Epithelial cell of prostate (primary cell): Measurements from ENCODE around the gene RPS21.
"Not testable (repeated sequence)": the region's sequence is repeated elsewhere in the genome, so short reads cannot be mapped to it uniquely, and the experiment has no call there.

Experiments used
- DNase-seq: peaks from one replicate; pipeline ENCODE4 v3.0.0-alpha.2; 2011; ENCODE audit warnings: low read depth, low spot score
- H3K27ac ChIP-seq: fragments of 450-650 bp; 2 replicates; pipeline ENCODE4 v1.5.1; 2017; ENCODE audit warnings: mild to moderate bottlenecking

The RPS21 gene

GRCh38 chr20:62363920-62364851 is 22.7 kb upstream of the RPS21 start:
- H3K27ac ChIP-seq = peak overlapping the region; percentile 80
- no peak for DNase-seq

- H3K27ac ChIP-seq = peak overlapping the region; percentile 80
- no peak for DNase-seq
Measured at GRCh38 chr20:62364911-62365736, 21.8 kb upstream of the RPS21 start.

- peak overlapping the region; percentile 80 for H3K27ac ChIP-seq
Measured at GRCh38 chr20:62365814-62366369, 21.0 kb upstream of the RPS21 start.

GRCh38 chr20:62366370-62367135 is 20.4 kb upstream of the RPS21 start:
- DNase-seq = no peak
- H3K27ac ChIP-seq = peak overlapping the region; percentile 80

More at GRCh38 chr20:62365814-62366369, 21.0 kb upstream of the RPS21 start:
- no peak for DNase-seq

- DNase-seq = no peak
- peak within 1 kb of the TSS; percentile 80 for H3K27ac ChIP-seq
Measured at GRCh38 chr20:62367136-62367632, 19.7 kb upstream of the RPS21 start, which contains the start of gene LAMA5. Gene LAMA5 (minus strand): TSS chr20:62367312. CDS start chr20:62367245, 67 bp downstream.

- no peak overlapping the region for H3K27ac ChIP-seq
- no peak for DNase-seq
Measured at GRCh38 chr20:62367633-62368391, 19.1 kb upstream of the RPS21 start.

GRCh38 chr20:62368392-62368975 is 18.4 kb upstream of the RPS21 start:
- DNase-seq = no peak
- no peak overlapping the region for H3K27ac ChIP-seq

GRCh38 chr20:62368976-62369814 is 17.7 kb upstream of the RPS21 start:
- DNase-seq = no peak
- peak overlapping the region; percentile 7 for H3K27ac ChIP-seq

GRCh38 chr20:62369815-62370114 is 17.1 kb upstream of the RPS21 start:
- H3K27ac ChIP-seq = no peak overlapping the region
- DNase-seq = no peak

- H3K27ac ChIP-seq = no peak overlapping the region
- no peak for DNase-seq
Measured at GRCh38 chr20:62370115-62370806, 16.6 kb upstream of the RPS21 start.

- no peak overlapping the region for H3K27ac ChIP-seq
- DNase-seq = no peak
Measured at GRCh38 chr20:62370807-62371587, 15.9 kb upstream of the RPS21 start.

GRCh38 chr20:62371588-62372041 is 15.3 kb upstream of the RPS21 start:
- no peak overlapping the region for H3K27ac ChIP-seq
- DNase-seq = no peak

GRCh38 chr20:62372042-62372993 is 14.6 kb upstream of the RPS21 start:
- H3K27ac ChIP-seq = no peak overlapping the region
- DNase-seq = no peak

GRCh38 chr20:62373631-62374179 is 13.2 kb upstream of the RPS21 start:
- DNase-seq = not testable (repeated sequence)

More at GRCh38 chr20:62373631-62374179, 13.2 kb upstream of the RPS21 start:
- not testable (repeated sequence) for H3K27ac ChIP-seq
